ENCODE data around the gene TMEM107.

Gene TMEM107

GRCh38 chr17:8151641-8152111 is 24.5 kb downstream of the TMEM107 start:
- Histone ChIP-seq H4K20me1 (ENCODE audit: low read depth, low read length) (no peaks in the 10 kb centered on the region), H3K9ac (ENCODE audit: low read length) (peak overlapping the region; percentile 70), H3K79me2 (ENCODE audit: insufficient read depth, low read length) (peaks cover 8% of the 10 kb centered on the region; the same call in 1 of the 2 replicates), H2AFZ (ENCODE audit: low read depth, low read length, severe bottlenecking) (no peak overlapping the region), H3K4me3 (ENCODE audit: insufficient read depth, low read length, poor library complexity, severe bottlenecking) (peak overlapping the region; percentile 62), H3K9me3 (ENCODE audit: insufficient read depth, low read length) (no peaks in the 10 kb centered on the region), H3F3A (ENCODE audit: insufficient read depth) (0 out of 2 replicates have a peak, but pooled peaks cover 3% of the 10 kb centered on the region), H3K36me3 (ENCODE audit: low read length) (no peaks in the 10 kb centered on the region), H3K4me2 (ENCODE audit: low read depth, low read length, poor library complexity, severe bottlenecking) (peak overlapping the region; percentile 67), H3K27me3 (ENCODE audit: low read length) (no peaks in the 10 kb centered on the region), H3K27ac (ENCODE audit: low read depth, low read length) (peak overlapping the region; percentile 18; the same call in 1 of the 2 replicates), H3K9me2 (replicated peaks; ENCODE audit: insufficient read depth, low read length) (no peaks in the 10 kb centered on the region)
- TF ChIP-seq CTCF (IDR thresholded peaks at IDR 0.05; ENCODE audit: insufficient read depth, low read length, poor library complexity, severe bottlenecking) (no peak), EZH2phosphoT487 (conservative IDR thresholded peaks at IDR 0.05; ENCODE audit: low read length) (no peak)

- Histone ChIP-seq H3K36me3 (ENCODE audit: low read length) (no peaks in the 10 kb centered on the region), H3K27me3 (ENCODE audit: low read length) (no peaks in the 10 kb centered on the region), H2AFZ (ENCODE audit: low read depth, low read length, severe bottlenecking) (no peak overlapping the region), H3K9ac (ENCODE audit: low read length) (peak overlapping the region; percentile 70), H3K4me2 (ENCODE audit: low read depth, low read length, poor library complexity, severe bottlenecking) (peak overlapping the region; percentile 67), H3K4me3 (ENCODE audit: insufficient read depth, low read length, poor library complexity, severe bottlenecking) (peak overlapping the region; percentile 62), H3K27ac (ENCODE audit: low read depth, low read length) (peak overlapping the region; percentile 38), H3K79me2 (ENCODE audit: insufficient read depth, low read length) (peaks cover 8% of the 10 kb centered on the region; the same call in 1 of the 2 replicates), H4K20me1 (ENCODE audit: low read depth, low read length) (no peaks in the 10 kb centered on the region), H3F3A (ENCODE audit: insufficient read depth) (0 out of 2 replicates have a peak, but pooled peaks cover 3% of the 10 kb centered on the region), H3K9me3 (ENCODE audit: insufficient read depth, low read length) (no peaks in the 10 kb centered on the region), H3K9me2 (replicated peaks; ENCODE audit: insufficient read depth, low read length) (no peaks in the 10 kb centered on the region)
- TF ChIP-seq CTCF (IDR thresholded peaks at IDR 0.05; ENCODE audit: insufficient read depth, low read length, poor library complexity, severe bottlenecking) (no peak), EZH2phosphoT487 (conservative IDR thresholded peaks at IDR 0.05; ENCODE audit: low read length) (no peak)
Observed at GRCh38 chr17:8151120-8151640, 25.0 kb downstream of the TMEM107 start.

- no peaks in the 10 kb centered on the region for H3K27me3 ChIP-seq (ENCODE audit: low read length)
- peak overlapping the region; percentile 67 for H3K4me2 ChIP-seq (ENCODE audit: low read depth, low read length, poor library complexity, severe bottlenecking)
- H3F3A ChIP-seq (ENCODE audit: insufficient read depth) = 0 out of 2 replicates have a peak, but pooled peaks cover 3% of the 10 kb centered on the region
- H2AFZ ChIP-seq (ENCODE audit: low read depth, low read length, severe bottlenecking) = no peak overlapping the region
- H3K9ac ChIP-seq (ENCODE audit: low read length) = 0 out of 2 replicates have a peak overlapping the region, but pooled peaks have one; percentile 12
- H3K79me2 ChIP-seq (ENCODE audit: insufficient read depth, low read length) = peaks cover 5% of the 10 kb centered on the region; the same call in 1 of the 2 replicates
- H3K36me3 ChIP-seq (ENCODE audit: low read length) = no peaks in the 10 kb centered on the region
- TF ChIP-seq EZH2phosphoT487 (conservative IDR thresholded peaks at IDR 0.05; ENCODE audit: low read length) (no peak), CTCF (IDR thresholded peaks at IDR 0.05; ENCODE audit: insufficient read depth, low read length, poor library complexity, severe bottlenecking) (no peak)
- no peaks in the 10 kb centered on the region for H3K9me2 ChIP-seq (replicated peaks; ENCODE audit: insufficient read depth, low read length)
- peak overlapping the region; percentile 62 for H3K4me3 ChIP-seq (ENCODE audit: insufficient read depth, low read length, poor library complexity, severe bottlenecking)
- no peaks in the 10 kb centered on the region for H3K9me3 ChIP-seq (ENCODE audit: insufficient read depth, low read length)
- H4K20me1 ChIP-seq (ENCODE audit: low read depth, low read length) = no peaks in the 10 kb centered on the region
- peak overlapping the region; percentile 38 for H3K27ac ChIP-seq (ENCODE audit: low read depth, low read length)
Observed at GRCh38 chr17:8150194-8151119, 25.7 kb downstream of the TMEM107 start.
